Measurements from ENCODE around the gene HK3.

- no peak for TF ChIP-seq MYC (IDR thresholded peaks at IDR 0.05; ENCODE audit: low read depth, low read length)
- no peak for TF ChIP-seq MYC (CRISPR knock-in tag; IDR thresholded peaks at IDR 0.05; ENCODE audit: borderline replicate concordance, low read depth)
- TF ChIP-seq CBFA2T2 (conservative IDR thresholded peaks at IDR 0.05): no peak
- TF ChIP-seq CTCF (IDR thresholded peaks at IDR 0.05 in 2 of 3, conservative IDR thresholded peaks at IDR 0.05 in 1 of 3; ENCODE audit: insufficient read depth in 2 of 3, low read depth in 1 of 3, low read length in 3 of 3): no peak
- no peak for TF ChIP-seq SLC30A9 (CRISPR knock-in tag; IDR thresholded peaks at IDR 0.05)
- TF ChIP-seq, protein P1, sequence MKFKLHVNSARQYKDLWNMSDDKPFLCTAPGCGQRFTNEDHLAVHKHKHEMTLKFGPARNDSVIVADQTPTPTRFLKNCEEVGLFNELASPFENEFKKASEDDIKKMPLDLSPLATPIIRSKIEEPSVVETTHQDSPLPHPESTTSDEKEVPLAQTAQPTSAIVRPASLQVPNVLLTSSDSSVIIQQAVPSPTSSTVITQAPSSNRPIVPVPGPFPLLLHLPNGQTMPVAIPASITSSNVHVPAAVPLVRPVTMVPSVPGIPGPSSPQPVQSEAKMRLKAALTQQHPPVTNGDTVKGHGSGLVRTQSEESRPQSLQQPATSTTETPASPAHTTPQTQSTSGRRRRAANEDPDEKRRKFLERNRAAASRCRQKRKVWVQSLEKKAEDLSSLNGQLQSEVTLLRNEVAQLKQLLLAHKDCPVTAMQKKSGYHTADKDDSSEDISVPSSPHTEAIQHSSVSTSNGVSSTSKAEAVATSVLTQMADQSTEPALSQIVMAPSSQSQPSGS (CRISPR knock-in tag; IDR thresholded peaks at IDR 0.05): no peak
These were observed 19.3 kb downstream of the HK3 start for GRCh38 chr5:176879663-176880361.

Measured in K562 (cell line).